H1 (cell line): ENCODE measurements around the gene TMA7. TPM values are rescaled to one million over a fixed set of nuclear protein-coding genes. Genes with fewer than 3 reads are reported as not detected.

ENCODE experiments used
- ASH2L ChIP-seq: fragments of 200-600, 300-600 bp; sonication (generic); IDR thresholded peaks from one replicate; pipeline ENCODE4 v1.7.1; 2017; ENCODE audit warnings: low read length
- CBX5 ChIP-seq: fragments of 300-800, 300-1000 bp; sonication (generic); IDR thresholded peaks from 2 replicates; pipeline ENCODE4 v1.7.1; 2016; ENCODE audit warnings: antibody characterized with exemption, low read length, low read depth
- CREB1 ChIP-seq: IDR thresholded peaks from 2 replicates; pipeline ENCODE4 v1.6.1; 2012; ENCODE audit warnings: inconsistent platforms
- CTCF ChIP-seq, 3 experiments: IDR thresholded peaks; 1 replicate in 2 of 3; 2 replicates in 1 of 3; pipeline versions ENCODE4 v1.5.1 to v1.6.1; 2011; ENCODE audit warnings: low read length in 3 of 3, mild to moderate bottlenecking in 3 of 3, inconsistent platforms in 2 of 3, low read depth in 1 of 3, moderate library complexity in 1 of 3; ENCODE audit not compliant: insufficient read depth in 1 of 3; ENCODE audit errors: control extremely low read depth in 1 of 3
- EP300 ChIP-seq, 2 experiments: IDR thresholded peaks; 1 replicate in 1 of 2; 2 replicates in 1 of 2; pipeline ENCODE4 v1.6.1; 2011 to 2012; ENCODE audit warnings: low read depth in 2 of 2, low read length in 2 of 2, mild to moderate bottlenecking in 2 of 2, borderline replicate concordance in 1 of 2, inconsistent platforms in 1 of 2, moderate library complexity in 1 of 2
- GABPA ChIP-seq: IDR thresholded peaks from 2 replicates; pipeline ENCODE4 v1.6.1; 2011; ENCODE audit warnings: mild to moderate bottlenecking, low read length, moderate library complexity, borderline replicate concordance; ENCODE audit not compliant: insufficient read depth
- HDAC2 ChIP-seq, 2 experiments: fragments of 300-600 bp in 1 of 2; sonication (generic) in 1 of 2; IDR thresholded peaks; 2 replicates each; pipeline ENCODE4 v1.6.1; 2011 to 2012; ENCODE audit warnings: low read depth in 2 of 2, low read length in 2 of 2, mild to moderate bottlenecking in 2 of 2, moderate library complexity in 2 of 2, borderline replicate concordance in 1 of 2, inconsistent platforms in 1 of 2
- JUND ChIP-seq: IDR thresholded peaks from 2 replicates; pipeline ENCODE4 v1.6.1; 2011; ENCODE audit warnings: mild to moderate bottlenecking, improper control_type of control experiment, low read length
- NRF1 ChIP-seq: IDR thresholded peaks from 2 replicates; pipeline ENCODE4 v1.6.1; 2011; ENCODE audit warnings: mild to moderate bottlenecking, low read depth, low read length, improper control_type of control experiment
- PHF8 ChIP-seq: fragments of 200-600 bp; sonication (generic); conservative IDR thresholded peaks from 2 replicates; pipeline ENCODE4 v1.7.1; 2012; ENCODE audit warnings: low read depth, mild to moderate bottlenecking, inconsistent platforms, low read length, moderate library complexity
- POLR2AphosphoS5 ChIP-seq: IDR thresholded peaks from 2 replicates; pipeline ENCODE4 v1.6.1; 2011; ENCODE audit warnings: low read depth, low read length
- RAD21 ChIP-seq, 2 experiments: IDR thresholded peaks in 1 of 2; conservative IDR thresholded peaks in 1 of 2; 2 replicates each; pipeline ENCODE4 v1.6.1; 2011; ENCODE audit warnings: low read depth in 2 of 2, low read length in 2 of 2, improper control_type of control experiment in 1 of 2, inconsistent platforms in 1 of 2, mild to moderate bottlenecking in 1 of 2, moderate library complexity in 1 of 2
- RNF2 ChIP-seq: fragments of 200-900, 300-1000 bp; sonication (generic); IDR thresholded peaks from 2 replicates; pipeline ENCODE4 v1.7.1; 2016; ENCODE audit warnings: borderline replicate concordance, low read depth, mild to moderate bottlenecking, antibody characterized with exemption, low read length; ENCODE audit not compliant: poor library complexity, severe bottlenecking; ENCODE audit errors: missing control alignments
- RXRA ChIP-seq: IDR thresholded peaks from 2 replicates; pipeline ENCODE4 v1.6.1; 2011; ENCODE audit warnings: low read depth, mild to moderate bottlenecking, low read length, moderate library complexity; ENCODE audit not compliant: insufficient read depth
- SIRT6 ChIP-seq: IDR thresholded peaks from one replicate; pipeline ENCODE4 v1.7.1; 2012; ENCODE audit warnings: low read length, inconsistent platforms
- SP2 ChIP-seq: IDR thresholded peaks from 2 replicates; pipeline ENCODE4 v1.6.1; 2012; ENCODE audit warnings: mild to moderate bottlenecking, low read length, inconsistent platforms
- TAF1 ChIP-seq: IDR thresholded peaks from 2 replicates; pipeline ENCODE4 v1.6.1; 2011; ENCODE audit warnings: mild to moderate bottlenecking, low read depth, low read length
- TEAD4 ChIP-seq: IDR thresholded peaks from 2 replicates; pipeline ENCODE4 v1.6.1; 2012; ENCODE audit warnings: low read depth, low read length, inconsistent platforms, mixed read lengths
- YY1 ChIP-seq: IDR thresholded peaks from 2 replicates; pipeline ENCODE4 v1.6.1; 2011; ENCODE audit warnings: low read depth, mild to moderate bottlenecking, low read length
- ZNF274 ChIP-seq: IDR thresholded peaks from 2 replicates; pipeline ENCODE4 v1.7.0; 2012; ENCODE audit warnings: low read length, borderline replicate concordance; ENCODE audit errors: extremely low read depth
- polyA plus RNA-seq, 7 experiments: library from polyadenylated mRNA; depleted of rRNA in 3 of 7; stranded (reverse) in 5 of 7; unstranded in 2 of 7; fragments of >200 nt in 5 of 7; fragments of 200-250 nt in 2 of 7; gene quantifications; 1 replicate in 5 of 7; 2 replicates in 1 of 7; 4 replicates in 1 of 7; pipeline versions ENCODE4 v1.2.1 to v1.2.3, GENCODE V29; 2011 to 2013; ENCODE audit warnings: missing spikeins in 2 of 7, mixed read lengths in 2 of 7
- total RNA-seq: library from RNA; stranded (reverse); fragmentation: NEBNext Ultra II Directional; extraction: Animal tissue kit (Norgen Biotek cat#: 25700); gene quantifications from 2 replicates; pipeline ENCODE4 v1.2.1, GENCODE V29; 2021
- TF ChIP-seq, protein P1 (sequence below): IDR thresholded peaks from 2 replicates; pipeline ENCODE4 v1.6.1; 2011; ENCODE audit warnings: low read length, improper control_type of control experiment

Gene TMA7
- total and polyA plus RNA-seq, 2 of the 8 experiments (the other 6 are each of a cell fraction or from before 2014, with no cell fraction given): 138 to 305 TPM

- TF ChIP-seq CTCF (IDR thresholded peaks at IDR 0.05; ENCODE audit: control extremely low read depth in 1 of 3, insufficient read depth in 1 of 3, low read depth in 1 of 3, low read length in 3 of 3): peak in 2 of 3 experiments; percentile 87 to 93; a peak in 3 of 4 replicates
- TF ChIP-seq SIRT6: no peak
- TF ChIP-seq NRF1: no peak
- TF ChIP-seq YY1: no peak
- TF ChIP-seq ZNF274: no peak
- no peak for TF ChIP-seq CREB1
- no peak for TF ChIP-seq CBX5
- TF ChIP-seq HDAC2 (IDR thresholded peaks at IDR 0.05; ENCODE audit: borderline replicate concordance in 1 of 2, low read depth in 2 of 2, low read length in 2 of 2): peak in 1 of 2 experiments; percentile 70; a peak in 1 of 4 replicates
- no peak for TF ChIP-seq SP2
- no peak for TF ChIP-seq PHF8
- TF ChIP-seq RNF2: no peak
- TF ChIP-seq ASH2L: no peak
- TF ChIP-seq, protein P1, sequence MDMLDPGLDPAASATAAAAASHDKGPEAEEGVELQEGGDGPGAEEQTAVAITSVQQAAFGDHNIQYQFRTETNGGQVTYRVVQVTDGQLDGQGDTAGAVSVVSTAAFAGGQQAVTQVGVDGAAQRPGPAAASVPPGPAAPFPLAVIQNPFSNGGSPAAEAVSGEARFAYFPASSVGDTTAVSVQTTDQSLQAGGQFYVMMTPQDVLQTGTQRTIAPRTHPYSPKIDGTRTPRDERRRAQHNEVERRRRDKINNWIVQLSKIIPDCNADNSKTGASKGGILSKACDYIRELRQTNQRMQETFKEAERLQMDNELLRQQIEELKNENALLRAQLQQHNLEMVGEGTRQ: no peak
- no peak for TF ChIP-seq JUND
- TF ChIP-seq EP300 (IDR thresholded peaks at IDR 0.05; ENCODE audit: borderline replicate concordance in 1 of 2, low read depth in 2 of 2, low read length in 2 of 2): no peak
- TF ChIP-seq TAF1: no peak
- no peak; the same call in 1 of the 2 replicates for TF ChIP-seq POLR2AphosphoS5
- no peak for TF ChIP-seq RXRA
- TF ChIP-seq RAD21 (IDR thresholded peaks at IDR 0.05 in 1 of 2, conservative IDR thresholded peaks at IDR 0.05 in 1 of 2; ENCODE audit: low read depth in 2 of 2, low read length in 2 of 2): peak; percentile 88 to 91
- peak; percentile 67 for TF ChIP-seq TEAD4
- TF ChIP-seq GABPA: no peak
Measured at GRCh38 chr3:48400824-48401433, 39.1 kb upstream of the TMA7 start (continued).
